ENCODE results near the gene FUNDC1.
"Not testable (repeated sequence)": the region's sequence is repeated elsewhere in the genome, so short reads cannot be mapped to it uniquely, and the experiment has no call there.

The FUNDC1 gene, protein sequence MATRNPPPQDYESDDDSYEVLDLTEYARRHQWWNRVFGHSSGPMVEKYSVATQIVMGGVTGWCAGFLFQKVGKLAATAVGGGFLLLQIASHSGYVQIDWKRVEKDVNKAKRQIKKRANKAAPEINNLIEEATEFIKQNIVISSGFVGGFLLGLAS

DNA sequence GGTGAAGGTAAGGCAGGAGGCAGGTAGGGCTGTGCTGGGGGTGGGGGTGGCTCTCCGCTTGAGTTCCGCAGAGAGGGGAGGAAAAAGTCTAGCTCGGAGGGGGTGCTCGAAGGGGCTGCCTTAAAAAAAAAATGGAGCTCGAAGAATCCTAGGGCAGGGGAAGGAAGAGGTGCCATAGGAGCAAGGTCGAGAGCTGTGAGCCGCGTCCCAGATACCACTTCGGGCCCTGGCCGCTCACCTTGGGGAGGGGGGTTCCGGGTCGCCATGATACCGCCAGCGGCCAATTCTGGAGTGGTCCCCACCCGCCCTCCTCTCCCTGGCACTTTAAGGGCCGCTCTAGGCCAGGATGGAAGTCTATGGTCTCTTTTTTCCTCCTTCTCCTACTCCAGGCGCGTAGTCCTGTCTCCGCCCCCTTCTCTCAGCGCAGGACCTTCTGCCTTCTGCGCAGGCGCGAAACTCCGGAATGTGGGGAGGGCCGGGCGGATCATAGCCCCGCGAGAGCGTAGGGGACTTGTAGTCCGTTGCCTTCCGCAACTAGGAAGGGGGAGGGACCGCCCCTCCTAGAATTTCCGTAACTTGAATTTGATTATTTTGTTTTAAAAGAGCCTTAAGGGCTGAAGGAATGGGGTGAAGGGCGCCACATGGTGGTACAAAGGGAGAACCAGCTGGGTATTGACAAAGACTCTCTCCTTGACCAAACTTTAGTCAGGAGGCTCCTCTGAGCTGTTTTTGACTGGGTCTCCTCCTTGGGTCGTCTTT is at the start of gene FUNDC1:
Gene FUNDC1, minus strand, starts transcription at position 293 of the 759 bp plus-strand sequence. Its CDS starts 27 bp downstream, at position 266.
- peak; percentile 93 to 94 for DNase-seq

DNA sequence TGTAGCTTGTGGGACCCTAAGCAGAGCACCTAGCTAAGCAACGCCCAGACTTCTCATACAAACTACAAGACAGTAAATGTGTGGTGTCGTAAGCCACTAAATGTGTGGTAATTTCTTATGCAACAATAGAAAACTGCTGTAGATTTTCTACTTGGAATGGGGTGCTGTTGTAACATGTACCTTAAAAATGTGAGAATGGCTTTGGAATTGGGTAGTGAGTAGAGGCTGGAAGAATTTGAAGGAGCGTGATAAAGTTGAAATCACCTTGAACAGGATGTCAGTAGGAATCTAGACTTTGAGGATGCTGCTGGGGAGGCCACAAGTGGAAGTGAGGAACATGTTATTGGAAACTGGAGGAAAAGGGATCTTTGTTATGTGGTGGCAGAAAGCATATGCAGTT is 43.2 kb upstream of the FUNDC1 start:
- no peak for DNase-seq

DNA sequence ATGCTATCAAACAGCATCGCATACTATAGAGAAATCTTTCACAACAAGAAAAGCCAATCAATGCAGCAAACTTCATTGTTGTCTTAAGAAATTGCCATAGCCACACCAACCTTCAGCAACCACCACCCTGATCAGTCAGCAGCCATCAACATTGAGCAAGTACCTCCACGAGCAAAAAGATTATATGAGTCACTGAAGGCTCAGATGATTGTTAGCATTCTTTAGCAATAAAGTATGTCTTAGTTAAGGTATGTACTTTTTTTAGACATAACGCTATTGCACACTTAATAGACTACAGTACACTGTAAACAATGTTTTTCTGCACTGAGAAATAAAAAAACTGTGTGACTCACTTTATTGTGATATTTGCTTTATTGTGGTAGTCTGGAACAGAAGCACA is 37.8 kb upstream of the FUNDC1 start:
- no peak for DNase-seq

DNA sequence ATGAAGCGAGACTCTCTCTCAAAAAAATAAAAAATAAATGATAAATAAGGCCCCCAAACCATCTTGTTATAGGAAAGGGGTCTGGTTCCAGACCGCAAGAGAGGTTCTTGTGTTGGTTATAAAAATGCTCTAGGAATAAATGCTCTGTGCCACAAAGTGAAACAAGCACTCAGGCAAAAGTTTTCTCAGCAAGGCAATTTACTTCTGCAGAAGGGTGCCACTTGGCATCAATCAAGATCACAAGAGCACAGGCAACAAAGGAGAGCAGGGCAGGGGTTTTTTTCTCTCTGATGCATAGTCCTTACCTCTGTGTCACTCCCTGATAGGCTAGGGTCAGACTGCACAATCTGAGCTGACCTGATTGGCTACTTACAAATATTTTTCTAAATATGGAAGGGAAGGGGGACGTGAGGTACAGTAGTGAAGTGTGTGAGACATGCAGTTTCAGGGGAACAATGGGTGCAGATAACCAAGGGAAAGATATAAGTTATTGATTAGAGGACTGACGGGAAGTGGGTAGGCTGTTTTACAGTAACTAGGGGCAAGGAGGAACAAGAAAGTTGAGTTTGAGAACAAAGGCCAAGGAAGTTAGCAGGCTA is 29.8 kb upstream of the FUNDC1 start:
- no peak for DNase-seq

DNA sequence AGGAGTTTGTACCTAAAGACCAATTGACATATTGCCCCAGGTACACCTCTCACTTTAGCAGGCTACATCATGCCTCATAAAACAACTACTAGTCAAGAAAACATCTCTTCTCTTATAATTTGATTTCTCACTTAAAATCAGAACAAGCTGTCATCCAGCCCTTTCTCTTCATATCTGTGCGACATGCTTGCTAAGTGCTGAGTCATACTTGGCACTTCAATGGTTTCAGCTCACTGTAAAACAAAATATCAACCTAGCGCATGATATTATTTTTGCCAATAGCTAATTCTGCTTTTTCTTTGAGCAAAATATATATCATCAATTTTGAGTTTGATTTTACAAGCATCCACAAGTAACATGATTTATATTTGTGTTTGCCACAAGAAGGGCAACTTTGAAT is 27.9 kb upstream of the FUNDC1 start:
- DNase-seq: no peak

DNA sequence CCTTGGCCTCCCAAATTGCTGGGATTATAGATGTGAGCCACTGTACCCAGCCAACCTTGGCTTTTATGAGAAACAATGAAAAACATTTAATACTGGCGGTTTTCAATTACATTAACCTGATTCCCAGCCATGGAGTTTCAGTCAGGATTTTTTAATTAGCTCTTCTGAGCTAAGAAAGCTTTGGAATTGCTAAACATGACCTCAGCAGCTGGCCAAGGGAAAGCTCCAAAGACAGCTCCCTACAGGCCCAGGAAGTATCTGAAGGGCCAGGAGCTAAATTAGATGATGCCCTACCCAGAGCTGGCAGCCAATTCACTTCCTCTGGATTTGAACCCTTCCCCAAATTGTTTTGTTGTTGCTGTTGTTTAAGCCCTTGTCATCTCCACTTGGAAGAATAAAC is 26.5 kb upstream of the FUNDC1 start:
- no peak for DNase-seq

DNA sequence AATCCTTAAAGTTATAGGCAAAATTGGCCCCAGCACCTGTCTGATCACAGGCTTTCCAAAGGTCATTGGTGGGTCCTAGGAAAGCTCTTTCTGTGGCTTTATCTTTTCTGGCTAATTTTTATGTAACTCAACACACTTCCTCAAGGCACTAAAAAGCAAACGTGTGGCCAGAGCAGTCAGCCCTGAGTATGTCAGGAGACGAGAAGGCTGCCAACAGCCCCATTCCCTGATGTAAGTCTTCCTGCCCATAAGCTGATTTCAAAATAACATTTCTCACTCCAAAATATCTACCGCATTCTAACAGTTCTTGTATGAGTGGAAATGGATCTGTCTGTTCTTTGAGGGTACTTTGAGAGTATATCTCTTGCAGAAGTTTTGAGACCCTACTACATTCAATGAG is 25.5 kb upstream of the FUNDC1 start:
- no peak for DNase-seq

DNA sequence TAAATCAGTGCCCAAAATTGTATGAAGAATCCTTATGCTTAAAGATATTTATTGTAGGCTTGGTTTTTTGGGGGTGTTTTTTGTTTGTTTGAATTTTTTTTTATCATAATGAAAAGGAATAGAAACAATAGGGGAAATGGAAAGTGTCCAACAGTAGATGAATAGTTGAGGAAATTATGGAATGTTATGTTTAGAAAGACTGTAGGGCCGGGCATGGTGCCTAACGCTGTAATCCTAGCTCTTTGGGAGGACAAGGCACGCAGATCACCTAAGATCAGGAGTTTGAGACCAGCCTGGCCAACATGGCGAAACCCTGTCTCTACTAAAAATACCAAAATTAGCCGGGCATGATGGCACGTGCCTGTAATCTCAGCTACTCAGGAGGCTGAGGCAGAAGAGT is 19.2 kb upstream of the FUNDC1 start:
- not testable (repeated sequence) for DNase-seq

DNA sequence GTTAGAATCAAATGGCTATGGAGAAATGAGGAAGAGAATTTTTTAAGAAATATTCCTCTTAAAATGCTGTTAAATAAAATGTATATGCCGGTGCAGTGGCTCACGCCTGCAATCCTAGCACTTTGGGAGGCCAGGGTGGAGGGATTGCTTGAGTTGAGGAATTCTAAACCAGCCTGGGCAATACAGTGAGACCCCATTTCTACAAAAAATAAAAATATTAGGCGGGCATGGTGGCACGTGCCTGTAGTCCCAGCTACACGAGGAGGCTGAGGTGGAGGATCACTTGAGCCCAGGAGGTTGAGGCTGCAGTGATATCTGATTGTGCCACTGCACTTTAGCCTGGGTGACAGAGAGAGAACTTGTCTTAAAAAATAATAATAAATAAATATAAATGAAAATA is 7.9 kb upstream of the FUNDC1 start:
- DNase-seq: no peak

DNA sequence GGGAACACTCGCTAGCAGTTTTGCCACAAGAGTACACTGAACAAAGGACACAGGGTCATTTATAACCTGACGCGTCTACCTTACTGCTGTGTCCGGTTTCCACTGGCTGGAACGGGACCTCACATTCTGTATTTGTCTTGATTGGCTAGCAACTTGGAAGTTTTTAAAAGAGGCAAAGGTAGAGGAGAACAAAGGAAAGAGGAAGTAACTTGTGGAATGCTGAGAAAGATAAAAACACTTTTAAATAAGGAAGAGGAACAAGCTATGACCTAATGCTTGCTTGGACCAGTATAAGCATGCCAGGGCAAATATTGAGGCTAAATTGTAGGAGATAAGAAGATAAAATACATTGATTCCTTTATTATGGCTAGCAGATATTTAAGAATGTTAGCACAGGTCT is 2.8 kb upstream of the FUNDC1 start:
- not testable (repeated sequence) for DNase-seq

DNA sequence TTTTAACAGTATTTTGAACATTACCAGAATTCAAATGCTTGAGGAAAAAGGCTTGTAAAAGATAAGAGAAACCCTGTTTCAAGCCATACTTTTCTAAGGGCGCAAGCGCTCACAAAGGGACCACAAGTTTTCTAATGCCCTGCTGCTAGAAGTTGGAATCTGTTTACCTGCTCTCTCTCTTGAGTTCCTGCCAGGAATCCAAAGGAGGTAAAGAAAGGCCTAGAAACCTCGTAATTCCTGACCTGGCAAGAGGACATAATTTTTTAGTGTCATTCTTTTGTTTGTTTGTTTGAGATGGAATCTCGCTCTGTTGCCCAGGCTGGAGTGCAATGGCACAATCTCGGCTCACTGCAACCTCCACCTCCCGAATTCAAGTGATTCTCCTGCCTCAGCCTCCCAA is 1.4 kb upstream of the FUNDC1 start:
- DNase-seq: no peak

DNA sequence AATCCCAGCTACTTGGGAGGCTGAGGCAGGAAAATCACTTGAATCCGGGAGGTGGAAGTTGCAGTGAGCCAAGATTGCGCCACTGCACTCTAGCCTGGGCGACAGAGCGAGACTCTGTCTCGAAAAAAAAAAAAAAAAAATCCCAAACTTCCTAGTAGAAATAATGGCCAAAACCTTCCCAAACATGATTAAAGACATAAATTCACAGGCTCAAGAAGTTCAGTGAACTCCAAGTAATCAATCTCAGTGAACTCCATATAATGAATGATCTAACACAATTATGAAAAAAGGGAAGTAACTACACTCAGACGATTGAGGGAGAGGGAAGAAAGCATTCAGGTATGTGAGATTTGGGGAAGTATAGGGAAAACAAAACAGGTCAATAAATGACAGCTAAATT is 6.5 kb downstream of the FUNDC1 start:
- no peak for DNase-seq

DNA sequence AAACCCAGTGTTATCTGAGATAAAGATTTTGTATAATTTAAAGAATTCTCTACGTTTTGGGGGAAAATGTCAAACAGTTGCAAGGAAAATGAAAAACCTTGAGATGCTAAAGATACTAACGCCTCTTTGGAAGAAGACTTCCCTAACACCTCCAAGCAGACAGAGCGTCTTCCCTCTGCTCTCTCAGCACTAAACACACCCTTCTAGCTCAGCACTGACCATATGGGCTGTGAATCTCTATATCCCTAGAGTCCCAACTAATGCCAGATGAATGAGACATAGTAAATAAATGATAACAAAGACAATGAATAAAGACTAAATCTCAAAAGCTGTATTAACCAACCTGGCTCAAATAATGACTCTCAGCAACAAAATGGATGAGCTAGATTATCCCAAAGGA is 13.3 kb downstream of the FUNDC1 start:
- DNase-seq: no peak

DNA sequence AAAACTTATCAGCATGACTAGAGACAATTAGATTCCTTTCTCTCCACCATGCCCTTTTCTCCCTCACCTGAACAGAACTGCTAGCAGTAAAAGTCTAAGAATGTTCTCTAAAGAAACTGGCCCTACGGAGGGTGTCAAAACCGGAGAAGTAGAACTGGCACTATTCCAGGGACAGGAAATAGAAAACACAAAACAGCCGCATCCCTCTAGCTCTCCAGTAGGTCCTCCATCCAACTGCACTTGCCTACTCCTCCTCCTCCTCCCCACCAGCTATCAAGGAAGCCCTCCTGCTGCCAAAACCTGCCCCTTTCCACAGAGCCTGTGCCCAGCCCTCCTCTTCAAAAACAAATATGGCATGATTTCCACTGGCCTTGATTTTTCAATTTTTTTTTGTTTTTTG is 28.4 kb downstream of the FUNDC1 start:
- no peak for DNase-seq

DNA sequence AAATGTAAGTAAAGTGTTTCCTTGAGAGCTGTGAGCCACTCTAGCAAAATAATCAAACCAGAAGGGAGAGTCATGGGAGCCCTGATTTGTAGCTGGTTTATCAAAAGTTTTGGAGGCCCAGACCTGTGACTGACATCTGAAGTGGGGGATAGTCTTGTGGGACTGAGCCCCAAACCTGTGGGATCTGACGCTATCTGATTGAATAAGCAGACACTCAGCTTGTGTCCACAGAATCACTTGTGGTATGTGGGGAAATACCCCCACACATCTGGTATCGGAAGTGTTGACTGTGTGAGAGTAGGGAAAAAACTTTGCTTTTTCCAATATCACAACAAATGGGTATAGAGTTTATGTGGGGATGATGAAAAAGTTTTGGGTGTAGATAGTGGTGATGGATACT is 35.4 kb downstream of the FUNDC1 start:
- no peak for DNase-seq

DNA sequence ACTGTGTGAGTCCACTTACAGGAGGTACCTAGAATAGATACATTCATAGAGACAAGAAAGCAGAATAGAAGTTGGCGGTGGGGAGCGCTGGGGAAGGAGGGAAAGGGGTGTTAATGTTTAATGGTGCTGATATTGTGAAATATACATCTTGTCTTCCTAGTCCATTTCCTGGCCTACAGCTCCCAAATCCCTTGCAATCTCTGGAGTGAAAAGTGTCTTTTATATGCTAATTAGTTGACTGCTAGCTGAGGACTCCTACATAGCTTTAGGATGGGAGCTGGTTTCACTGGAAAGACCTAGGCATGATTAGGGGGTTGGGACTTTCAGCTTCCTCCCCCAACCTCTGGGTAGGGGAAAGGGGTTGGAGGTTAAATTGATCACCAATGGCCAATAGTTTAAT is 36.0 kb downstream of the FUNDC1 start:
- no peak for DNase-seq

DNA sequence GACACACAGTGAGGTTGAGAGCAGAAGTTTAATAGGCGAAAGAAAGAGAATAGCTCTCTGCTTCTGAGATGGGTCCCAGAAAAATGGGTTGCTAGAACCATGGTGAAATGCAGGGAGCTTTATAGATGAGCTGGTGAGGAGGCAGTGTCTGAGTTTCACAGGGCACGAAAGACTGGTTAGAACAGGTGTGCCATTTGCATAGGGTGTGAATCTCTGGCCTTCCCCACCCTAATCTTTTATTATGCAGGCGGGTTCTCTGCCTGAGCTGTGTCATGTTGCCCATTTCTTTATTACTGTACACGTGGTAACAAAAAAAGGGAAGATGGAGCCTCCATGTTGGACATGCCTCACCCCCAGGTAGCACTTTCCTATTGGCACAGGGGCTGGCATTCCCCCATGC is 39.1 kb downstream of the FUNDC1 start:
- DNase-seq: no peak

DNA sequence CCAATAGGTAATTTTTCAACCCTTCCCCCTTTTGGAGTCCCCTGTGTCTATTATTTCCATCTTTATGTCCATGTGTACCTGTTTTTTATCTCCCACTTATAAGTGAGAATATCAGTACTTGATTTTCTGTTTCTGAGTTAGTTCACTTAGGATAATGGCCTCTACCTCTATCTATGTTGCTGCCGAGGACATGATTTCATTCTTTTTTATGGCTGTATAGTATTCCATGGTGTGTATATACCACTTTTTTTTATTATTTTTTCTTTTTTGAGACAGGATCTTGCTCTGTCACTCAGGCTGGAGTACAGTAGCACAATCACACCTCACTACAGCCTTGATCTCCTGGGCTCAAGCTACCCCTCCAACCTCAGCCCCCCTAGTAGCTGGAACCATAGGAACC is 47.6 kb downstream of the FUNDC1 start:
- no peak for DNase-seq

DNA sequence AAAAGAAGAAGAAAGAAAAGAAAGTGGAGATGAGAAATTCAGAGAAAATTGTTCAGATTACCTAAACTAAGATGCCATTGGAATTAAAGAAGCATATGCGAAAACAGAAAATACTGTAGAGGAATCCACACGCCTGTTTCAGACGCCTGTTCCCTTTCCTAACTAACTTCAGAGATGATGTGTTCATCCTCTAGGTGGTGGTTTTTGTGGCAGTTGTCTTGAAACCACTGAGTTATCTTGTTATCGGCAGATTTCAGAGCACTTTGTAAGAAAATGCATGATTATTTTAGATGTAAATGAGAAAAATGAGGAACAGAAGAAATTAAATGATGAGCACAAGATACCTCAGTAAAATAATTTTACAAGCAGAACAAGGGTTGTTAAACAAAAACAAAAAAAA is 48.3 kb downstream of the FUNDC1 start:
- DNase-seq: no peak

DNA sequence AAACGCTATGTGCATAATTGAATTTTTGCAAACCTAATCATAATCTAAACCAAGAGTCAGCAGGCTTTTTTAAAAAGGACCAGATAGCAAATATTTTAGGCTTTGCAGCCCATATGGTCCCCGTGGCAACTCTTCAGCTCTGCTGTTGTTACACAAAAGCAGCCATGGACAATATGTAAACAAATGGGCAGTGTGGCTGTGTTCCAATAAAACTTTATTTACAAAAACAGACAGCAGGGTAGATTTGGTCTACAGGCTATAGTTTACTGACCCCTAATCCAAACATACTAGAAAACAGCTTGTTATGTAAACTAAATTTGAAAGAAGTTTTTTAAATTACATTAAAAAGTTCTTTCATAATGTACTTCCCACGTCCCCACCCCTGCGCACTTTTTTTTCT is 53.1 kb downstream of the FUNDC1 start:
- no peak for DNase-seq

DNA sequence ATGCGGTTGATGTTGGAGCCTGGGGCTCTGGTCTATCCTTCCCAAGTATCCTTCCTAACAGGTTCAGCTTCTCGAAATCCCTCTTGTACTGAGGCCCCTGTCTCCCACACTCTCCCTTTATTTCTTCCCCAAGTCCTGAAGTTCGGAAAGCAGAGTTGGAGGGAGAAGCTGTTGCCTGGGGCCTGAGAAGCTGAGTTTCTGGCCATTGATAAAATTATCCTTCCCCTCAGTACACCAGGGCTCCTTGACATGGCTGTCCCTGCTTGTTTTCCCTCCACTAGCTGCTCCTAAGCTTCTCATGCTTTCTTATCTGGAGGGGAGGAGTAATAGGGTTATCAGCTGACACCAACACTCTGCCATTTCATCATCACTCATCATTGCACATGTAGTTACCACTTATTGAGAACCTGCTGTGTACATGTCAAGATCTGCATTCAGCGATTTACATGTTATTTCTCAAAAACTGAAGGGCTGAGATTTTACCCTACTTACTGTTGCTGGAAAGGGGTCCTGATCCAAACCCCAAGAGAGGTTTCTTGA is 58.0 kb downstream of the FUNDC1 start:
- no peak for DNase-seq

DNA sequence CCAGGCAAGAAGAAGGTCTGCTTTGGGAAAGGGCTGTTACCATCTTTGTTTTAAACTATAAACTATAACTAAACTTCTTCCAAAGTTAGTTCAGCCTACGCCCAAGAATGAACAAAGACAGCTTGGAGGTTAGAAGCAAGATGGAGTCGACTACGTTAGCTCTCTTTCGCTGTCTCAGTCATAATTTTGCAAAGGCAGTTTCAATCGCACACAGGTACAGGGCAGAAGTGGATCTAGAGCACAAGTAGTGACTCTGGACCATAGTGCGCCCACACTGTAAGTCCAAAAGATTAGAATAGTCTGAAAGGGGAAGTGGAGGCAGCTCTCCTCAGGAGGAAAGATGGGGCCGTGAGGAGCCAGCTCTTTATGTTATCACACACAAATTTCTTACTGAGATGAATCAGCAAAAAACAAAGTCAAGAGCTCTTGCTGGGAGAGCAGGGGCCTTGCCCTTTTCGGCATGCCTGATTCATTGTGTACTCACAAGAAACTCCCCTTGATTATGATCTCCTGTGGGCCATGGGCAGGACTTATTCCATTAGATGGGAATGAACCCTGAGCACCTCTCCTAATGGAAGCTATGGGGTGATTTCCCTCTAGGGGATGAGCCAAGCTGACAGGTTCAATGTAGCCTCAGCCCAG is 58.6 kb downstream of the FUNDC1 start:
- DNase-seq: no peak

DNA sequence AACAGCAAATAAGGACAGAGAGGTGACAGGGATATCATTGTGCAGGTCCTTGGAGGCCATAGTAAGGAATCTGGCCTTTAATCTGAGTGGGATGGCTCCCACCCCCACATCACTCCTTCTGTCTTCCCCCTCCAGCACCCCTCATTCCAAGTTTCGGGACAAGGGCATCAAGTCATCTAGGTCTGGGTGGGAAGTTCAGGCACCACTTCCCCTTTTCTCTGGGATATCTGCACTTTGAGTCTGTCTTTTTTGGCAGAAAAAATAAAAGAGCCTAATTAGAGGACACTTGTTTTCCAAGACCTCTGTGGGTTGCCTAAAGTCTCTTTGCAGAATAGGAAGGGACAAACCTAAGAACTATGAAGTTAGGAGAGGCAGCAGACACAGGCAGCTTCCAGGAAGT is 60.1 kb downstream of the FUNDC1 start:
- no peak for DNase-seq

DNA sequence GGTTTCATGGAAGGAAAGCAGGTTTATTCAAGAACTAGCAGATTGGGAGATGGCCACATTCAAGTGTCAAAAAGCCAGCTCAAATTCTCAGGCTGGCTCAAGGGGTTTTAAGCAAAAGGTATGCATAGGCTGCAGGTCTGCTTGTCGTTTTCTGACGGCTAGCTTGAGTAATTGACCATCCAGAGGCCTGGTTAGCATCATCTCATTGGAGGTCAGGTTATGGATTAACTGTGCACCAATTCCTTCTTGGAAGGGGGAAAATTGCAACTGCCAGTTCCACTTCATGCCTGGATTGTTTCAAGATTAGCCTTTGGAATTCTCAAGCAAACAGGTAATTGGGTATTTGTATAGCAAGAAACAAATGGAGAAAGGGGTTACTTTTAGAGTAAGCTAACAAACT is 62.1 kb downstream of the FUNDC1 start:
- no peak for DNase-seq

Data from CD4-positive, alpha-beta T cell treated with Interferon alpha-2 for 1 hour (primary cell).